Uterus (tissue), 4 donors: Measurements from ENCODE around the gene C6orf58. TPM values are rescaled to one million over a fixed set of nuclear protein-coding genes. Genes with fewer than 3 reads are reported as not detected.
"Not testable (repeated sequence)": the region's sequence is repeated elsewhere in the genome, so short reads cannot be mapped to it uniquely, and the experiment has no call there.

Source experiments
- DNase-seq, 2 donors: peaks; one replicate each; pipeline ENCODE4 v3.0.0-alpha.2; 2019 to 2020
- H3K27ac ChIP-seq, 2 donors: fragments of 200-600 bp; sonication (generic); 1 replicate in 1 of 2; 2 replicates in 1 of 2; pipeline ENCODE4 v1.5.1; 2016 to 2018
- H3K27me3 ChIP-seq, 2 donors: fragments of 200-600 bp; sonication (generic); one replicate each; pipeline ENCODE4 v1.5.1; 2018 to 2019; ENCODE audit warnings: control low read depth in 1 of 2
- H3K36me3 ChIP-seq, 2 donors: fragments of 200-600 bp; sonication (generic); one replicate each; pipeline ENCODE4 v1.5.1; 2019; ENCODE audit warnings: control low read depth in 1 of 2
- H3K4me1 ChIP-seq, 2 donors: fragments of 200-600 bp; sonication (generic); one replicate each; pipeline ENCODE4 v1.5.1; 2018 to 2019; ENCODE audit warnings: control low read depth in 1 of 2
- H3K4me3 ChIP-seq, 2 donors: fragments of 200-600 bp; sonication (generic); 1 replicate in 1 of 2; 2 replicates in 1 of 2; pipeline ENCODE4 v1.5.1; 2018 to 2019; ENCODE audit warnings: mild to moderate bottlenecking in 1 of 2
- H3K9me3 ChIP-seq, 2 donors: fragments of 200-600 bp; sonication (generic); one replicate each; pipeline ENCODE4 v1.5.1; 2019; ENCODE audit warnings: control low read depth in 1 of 2
- CTCF ChIP-seq, 4 experiments: fragments of 200-600 bp in 2 of 4; fragments of 450-650 bp in 2 of 4; sonication (generic) in 2 of 4; IDR thresholded peaks; one replicate each; pipeline ENCODE4 v1.5.1; 2016 to 2019; ENCODE audit warnings: antibody characterized with exemption in 4 of 4, mild to moderate bottlenecking in 2 of 4, moderate library complexity in 1 of 4
- POLR2A ChIP-seq, 2 donors: fragments of 450-650 bp; IDR thresholded peaks; one replicate each; pipeline ENCODE4 v1.6.1; 2016; ENCODE audit warnings: antibody characterized with exemption in 2 of 2, mild to moderate bottlenecking in 1 of 2, moderate library complexity in 1 of 2
- intact Hi-C: fragments of 100-400 bp; cut with DNase I; formaldehyde crosslinking; loops from one replicate; pipeline ENCODE4 v1.15.1; 2023; ENCODE audit warnings: low total_unique reads
- total RNA-seq, 4 donors: library from RNA; depleted of rRNA in 3 of 4; stranded (reverse); fragments of >200 nt in 3 of 4; gene quantifications; one replicate each; pipeline versions ENCODE4 v1.1.0 to v1.2.4, GENCODE V29; 2014 to 2023
- donor health status: DM: yes; HTN: yes; CAD: no.

The C6orf58 gene
- total RNA-seq, 4 donors from 2014 or later: 0.28 TPM; not detected in 3

- H3K27ac ChIP-seq: no peak overlapping the region
- no peaks in the 10 kb centered on the region for H3K36me3 ChIP-seq
- no peaks in the 10 kb centered on the region for H3K9me3 ChIP-seq
- H3K4me3 ChIP-seq: no peak overlapping the region
- no peak for DNase-seq
- no peaks in the 10 kb centered on the region for H3K27me3 ChIP-seq
- intact Hi-C loops: no loop called here
- no peaks in the 10 kb centered on the region for H3K4me1 ChIP-seq
- TF ChIP-seq CTCF (IDR thresholded peaks at IDR 0.05) (no peak), POLR2A (IDR thresholded peaks at IDR 0.05) (no peak)
Measured at GRCh38 chr6:127589135-127589534, 12.2 kb downstream of the C6orf58 start.

DNA sequence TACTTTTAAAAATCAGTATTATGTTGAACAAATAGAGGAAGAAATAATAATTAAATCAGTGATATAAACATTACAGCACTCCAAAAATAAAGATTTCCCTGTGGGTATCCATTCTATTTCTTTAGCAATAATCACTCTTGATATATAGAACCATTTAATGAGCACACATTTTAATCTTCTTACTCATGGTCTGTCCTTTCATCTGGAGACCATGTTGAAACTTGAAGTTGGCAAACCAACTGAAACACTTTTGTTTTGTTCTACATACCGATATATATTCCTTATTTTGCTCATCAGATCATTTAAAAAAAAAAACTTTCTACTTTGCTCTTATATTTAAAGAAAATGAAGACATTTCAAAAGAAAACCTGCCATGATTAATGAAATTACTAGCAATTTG is 13.4 kb downstream of the C6orf58 start:
- Histone ChIP-seq H3K4me3 (no peak overlapping the region), H3K4me1 (no peaks in the 10 kb centered on the region), H3K27me3 (no peaks in the 10 kb centered on the region), H3K9me3 (no peaks in the 10 kb centered on the region), H3K27ac (no peak overlapping the region), H3K36me3 (no peaks in the 10 kb centered on the region)
- no peak for DNase-seq
- intact Hi-C loops: no loop called here
- TF ChIP-seq POLR2A (IDR thresholded peaks at IDR 0.05) (no peak), CTCF (IDR thresholded peaks at IDR 0.05) (no peak)

DNA sequence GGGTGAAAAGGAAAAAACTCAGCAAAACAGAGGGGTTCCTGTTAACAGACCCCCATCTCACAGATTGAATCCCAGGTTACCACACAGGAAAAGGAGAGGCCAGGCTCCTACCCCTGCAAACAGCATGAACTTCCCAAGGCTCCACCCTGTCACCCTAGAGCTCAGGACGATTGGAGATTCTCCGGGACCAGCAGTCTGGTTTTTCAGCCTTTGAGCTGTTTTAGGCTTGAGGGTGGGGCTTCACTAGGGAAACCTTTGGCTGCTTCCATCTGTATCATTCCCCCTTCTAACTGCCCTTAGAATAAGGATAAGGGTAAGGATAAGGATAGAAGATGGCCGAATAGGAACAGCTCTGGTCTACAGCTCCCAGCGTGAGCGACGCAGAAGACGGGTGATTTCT is 16.0 kb downstream of the C6orf58 start:
- H3K9me3 ChIP-seq: no peaks in the 10 kb centered on the region
- no peak overlapping the region for H3K4me3 ChIP-seq
- no peaks in the 10 kb centered on the region for H3K27me3 ChIP-seq
- no peaks in the 10 kb centered on the region for H3K4me1 ChIP-seq
- DNase-seq: no peak
- H3K36me3 ChIP-seq: no peaks in the 10 kb centered on the region
- intact Hi-C loops: no loop called here
- TF ChIP-seq CTCF (IDR thresholded peaks at IDR 0.05) (no peak), POLR2A (IDR thresholded peaks at IDR 0.05) (no peak)
- no peak overlapping the region for H3K27ac ChIP-seq

DNA sequence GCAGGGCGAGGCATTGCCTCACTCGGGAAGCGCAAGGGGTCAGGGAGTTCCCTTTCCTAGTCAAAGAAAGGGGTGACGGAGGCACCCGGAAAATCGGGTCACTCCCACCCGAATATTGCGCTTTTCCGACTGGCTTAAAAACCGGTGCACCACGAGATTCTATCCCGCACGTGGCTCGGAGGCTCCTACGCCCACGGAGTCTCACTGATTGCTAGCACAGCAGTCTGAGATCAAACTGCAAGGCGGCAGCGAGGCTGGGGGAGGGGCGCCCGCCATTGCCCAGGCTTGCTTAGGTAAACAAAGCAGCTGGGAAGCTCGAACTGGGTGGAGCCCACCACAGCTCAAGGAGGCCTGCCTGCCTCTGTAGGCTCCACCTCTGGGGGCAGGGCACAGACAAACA is 16.5 kb downstream of the C6orf58 start:
- H3K4me3 ChIP-seq, H3K36me3 ChIP-seq, H3K27me3 ChIP-seq, H3K4me1 ChIP-seq, H3K9me3 ChIP-seq, intact Hi-C loops, H3K27ac ChIP-seq, DNase-seq: not testable (repeated sequence)

- peaks cover 0 to 4% of the 10 kb centered on the region in 2 donors for H3K9me3 ChIP-seq
- DNase-seq: no peak
- peak in 1 of 4 experiments; percentile 5 for TF ChIP-seq CTCF (IDR thresholded peaks at IDR 0.05)
- no peak for TF ChIP-seq POLR2A (IDR thresholded peaks at IDR 0.05)
- no peaks in the 10 kb centered on the region for H3K36me3 ChIP-seq
- H3K27ac ChIP-seq: no peak overlapping the region
- intact Hi-C loops: no loop called here
- no peak overlapping the region for H3K4me3 ChIP-seq
- no peaks in the 10 kb centered on the region for H3K27me3 ChIP-seq
- no peaks in the 10 kb centered on the region for H3K4me1 ChIP-seq
Measured at GRCh38 chr6:127606131-127606562, 29.2 kb downstream of the C6orf58 start.
